NCI-H146 (cell line): ENCODE results near the gene ATG7.
"Not testable (repeated sequence)": the region's sequence is repeated elsewhere in the genome, so short reads cannot be mapped to it uniquely, and the experiment has no call there.

Source experiments
- DNase-seq: peaks from one replicate; lab custom pipeline; 2025; lab: John Stamatoyannopoulos, UW

Gene ATG7

DNA sequence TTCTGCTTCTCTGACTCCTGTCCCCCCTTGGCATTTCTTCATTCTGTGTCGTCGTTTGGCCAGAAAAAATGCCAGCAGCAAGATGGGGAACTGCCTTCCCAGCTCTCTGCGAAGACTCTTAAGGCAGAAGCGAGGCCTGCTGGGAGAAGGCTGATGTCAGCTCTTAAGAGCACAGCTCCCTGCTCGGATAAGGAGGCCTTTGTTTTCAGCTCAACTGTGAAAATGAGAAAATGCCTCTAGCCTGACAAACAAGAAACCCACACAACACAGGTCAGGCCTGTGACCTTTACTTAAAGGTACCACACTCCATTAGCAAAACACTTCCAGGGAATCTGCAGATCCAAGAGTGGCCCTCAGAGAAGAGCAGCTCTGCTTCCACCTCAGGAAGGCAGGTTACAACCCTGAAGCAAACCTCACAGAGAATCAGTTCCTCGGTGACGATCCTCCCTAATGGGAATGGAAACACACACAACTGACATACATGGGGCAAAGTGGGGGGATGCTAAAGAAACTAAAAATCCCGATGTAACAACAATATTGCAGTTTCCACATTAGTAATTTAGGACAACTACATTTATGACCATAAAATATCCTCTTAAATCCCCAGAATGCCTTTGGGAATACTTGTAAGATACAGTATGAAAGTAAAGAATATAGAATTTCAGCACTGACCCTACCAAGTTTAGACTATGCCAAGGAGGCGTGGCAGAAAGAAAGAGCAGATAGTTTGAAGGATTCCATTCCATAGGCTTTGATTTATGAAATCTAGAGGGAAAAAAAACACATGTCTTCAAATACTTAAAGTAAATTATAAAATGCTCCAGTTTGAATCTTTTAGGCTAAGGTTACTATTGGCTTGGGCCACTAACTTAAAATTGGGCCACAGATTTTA is 319.4 kb downstream of the ATG7 start:
- no peak for DNase-seq

DNA sequence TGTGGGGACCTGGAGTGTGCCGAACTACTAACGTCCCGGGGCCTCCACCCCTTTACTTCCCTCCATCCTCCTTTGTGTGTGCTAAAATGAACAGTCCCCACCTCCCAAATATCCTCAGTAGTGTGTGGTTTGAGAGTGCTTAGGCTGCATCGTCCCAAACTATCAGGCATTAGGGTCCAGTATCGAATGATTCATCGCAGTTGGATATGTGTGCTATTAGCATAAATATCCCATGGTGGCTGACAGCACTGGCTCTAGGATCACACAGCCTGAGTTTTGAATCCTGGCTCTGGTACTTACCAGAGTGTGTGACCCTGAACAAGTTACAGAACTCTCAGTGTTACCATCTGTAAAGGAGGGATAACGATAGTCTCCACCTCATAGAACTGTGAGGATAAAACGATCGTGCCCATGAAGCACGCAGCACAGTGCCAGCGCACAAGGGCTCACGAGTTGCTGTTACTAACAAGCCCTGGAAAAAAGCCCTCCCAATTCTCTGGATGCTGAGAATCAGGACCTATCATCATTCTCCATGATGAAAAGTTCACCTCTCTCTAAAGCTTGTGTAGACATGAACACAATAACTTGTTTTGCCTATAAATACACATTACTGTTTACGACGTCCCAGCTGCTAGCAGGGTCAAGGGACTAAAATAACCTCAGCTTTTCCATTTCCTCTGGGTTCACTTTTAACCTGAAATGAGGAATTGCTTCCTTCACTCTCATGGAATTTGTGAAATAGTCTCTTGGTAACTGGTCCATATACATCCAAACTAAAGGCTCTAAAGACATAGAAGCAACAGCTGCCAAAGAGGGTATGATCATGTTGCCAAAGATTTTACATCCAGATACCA is 320.5 kb downstream of the ATG7 start:
- DNase-seq = no peak

DNA sequence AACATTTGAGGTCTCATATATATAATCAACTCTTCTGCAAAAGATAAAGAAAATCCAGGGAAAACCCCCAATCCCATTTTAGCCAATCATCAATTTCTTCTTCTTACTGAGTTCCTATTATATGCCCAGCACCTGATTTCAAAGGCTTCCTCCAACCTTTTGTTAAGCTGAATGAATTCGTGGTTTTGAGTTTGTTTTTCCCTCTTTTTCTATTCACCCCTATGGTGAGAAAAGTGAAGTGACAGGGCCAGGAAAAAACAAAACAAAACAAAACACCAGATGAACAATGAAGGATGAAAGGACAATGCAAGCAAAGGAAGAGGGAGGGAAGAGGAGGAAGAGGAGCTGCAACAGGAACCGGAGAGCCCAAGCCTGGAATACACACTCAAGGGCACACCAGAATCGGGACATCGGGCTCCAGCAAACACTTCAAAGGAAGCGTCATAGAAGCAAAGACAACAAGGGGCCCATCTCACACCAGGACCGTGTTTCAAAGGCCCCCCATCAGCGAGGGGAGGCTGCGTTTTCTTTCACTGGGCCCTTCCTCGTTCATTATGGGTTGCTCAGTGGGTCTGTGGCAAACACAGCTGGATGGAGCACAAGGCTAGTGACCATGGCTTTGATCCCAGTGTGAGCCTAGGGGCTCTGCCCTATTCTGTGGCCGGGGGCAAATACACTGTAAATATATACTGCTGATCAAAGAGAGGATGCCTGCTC is 321.3 kb downstream of the ATG7 start:
- no peak for DNase-seq

DNA sequence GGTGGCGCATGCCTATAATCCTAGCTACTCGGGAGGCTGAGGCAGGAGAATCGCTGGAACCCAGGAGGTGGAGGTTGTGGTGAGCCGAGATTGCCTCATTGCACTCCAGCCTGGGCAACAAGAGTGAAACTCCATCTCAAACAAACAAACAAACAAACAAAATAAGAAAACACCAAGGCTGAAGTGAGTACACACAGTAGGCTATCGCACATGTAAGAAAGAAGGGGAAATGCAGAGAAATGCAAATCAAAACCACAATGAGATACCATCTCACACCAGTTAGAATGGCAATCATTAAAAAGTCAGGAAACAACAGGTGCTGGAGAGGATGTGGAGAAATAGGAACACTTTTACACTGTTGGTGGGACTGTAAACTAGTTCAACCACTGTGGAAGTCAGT is 322.8 kb downstream of the ATG7 start:
- DNase-seq = not testable (repeated sequence)

DNA sequence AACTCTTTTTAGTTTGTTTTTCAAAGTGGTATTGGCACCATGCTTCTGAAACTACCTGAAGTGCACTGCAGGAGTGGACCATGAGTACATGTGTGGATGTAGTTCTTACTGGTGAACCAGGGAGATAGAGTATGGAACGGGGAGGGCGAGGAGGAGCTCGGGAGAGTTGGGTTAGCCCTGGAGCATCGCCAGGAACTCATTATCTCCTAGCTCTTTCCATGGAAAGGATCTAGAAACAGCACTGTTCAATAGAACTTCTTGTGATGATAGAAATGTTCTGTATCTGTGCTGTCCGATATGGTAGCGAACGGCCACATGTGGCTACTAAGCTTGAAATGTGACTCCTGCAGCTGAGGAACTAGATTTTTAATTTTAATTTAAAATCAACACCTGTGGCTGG is 324.2 kb downstream of the ATG7 start:
- no peak for DNase-seq

DNA sequence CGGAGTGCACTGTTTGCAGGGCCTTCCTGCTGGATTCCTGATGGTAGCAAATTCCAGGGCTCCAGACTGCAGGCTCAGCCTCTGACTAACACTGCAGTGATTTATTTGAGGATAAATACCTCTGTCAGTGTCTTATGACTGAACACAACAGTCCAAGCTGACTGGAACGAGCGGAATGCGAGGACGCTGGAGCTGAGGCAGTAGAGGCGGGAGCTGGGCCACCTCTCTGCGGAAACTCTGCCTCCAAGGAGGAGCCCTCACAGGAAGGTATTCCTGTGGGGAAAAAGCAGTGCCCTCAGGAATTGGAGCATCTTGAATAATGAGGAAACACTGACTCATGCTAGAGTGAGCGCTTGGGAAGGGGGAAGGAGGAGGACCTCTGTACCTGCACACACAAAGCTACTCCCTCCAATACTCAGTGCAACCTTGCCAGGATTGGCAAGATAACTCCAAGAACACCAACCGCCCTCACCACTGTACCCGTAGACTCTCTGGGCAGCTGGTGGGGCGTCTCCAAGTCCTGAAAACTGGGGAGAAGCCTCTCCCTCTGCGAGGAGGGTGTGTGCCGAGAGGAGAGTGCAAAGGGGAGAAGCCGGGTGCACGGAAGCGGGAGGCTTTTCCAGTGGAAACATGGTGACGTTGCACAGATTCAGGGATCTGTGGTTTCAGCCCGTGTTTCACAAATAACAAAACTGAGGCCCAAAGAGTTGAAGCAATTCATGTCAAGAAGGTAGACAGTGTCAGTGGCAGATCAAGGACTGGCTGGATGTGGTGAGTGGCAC is 328.5 kb downstream of the ATG7 start:
- no peak for DNase-seq

DNA sequence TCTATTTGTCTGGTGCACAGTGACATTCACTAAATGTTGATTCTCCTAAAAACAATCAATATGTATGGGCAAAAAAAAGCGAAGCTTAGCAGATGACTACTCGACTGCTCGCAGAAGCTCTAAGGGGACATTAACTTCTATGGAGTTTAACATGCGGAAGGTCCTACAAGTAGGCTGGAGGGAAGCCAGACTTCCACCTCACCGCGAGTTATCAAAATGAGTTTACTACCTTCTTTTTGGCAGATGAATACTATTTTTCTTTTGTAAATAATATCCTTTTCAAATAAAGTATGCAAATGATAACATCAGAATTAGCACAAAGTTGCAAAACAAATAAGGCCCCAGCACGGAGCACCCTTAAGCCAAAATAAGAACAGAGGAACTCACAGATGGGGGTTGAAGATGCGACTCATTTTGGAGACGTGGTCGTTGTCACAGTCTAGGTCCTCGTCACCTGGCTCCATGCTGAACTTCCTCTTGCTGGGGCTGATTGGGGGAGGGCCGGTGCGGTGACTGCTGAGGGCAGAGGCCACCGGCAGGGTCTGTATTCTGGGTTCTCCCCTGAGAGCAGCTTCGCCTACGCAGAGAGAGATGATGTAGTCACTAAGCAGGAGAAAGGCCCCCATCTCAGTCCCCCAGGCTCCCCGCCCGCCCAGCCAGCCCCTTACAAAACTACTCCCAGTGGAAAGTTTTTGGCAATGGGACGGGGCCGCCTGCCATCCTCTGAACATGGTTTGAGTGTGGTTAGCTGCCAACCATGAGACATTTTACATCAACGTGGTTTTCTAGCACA is 329.4 kb downstream of the ATG7 start:
- no peak for DNase-seq

DNA sequence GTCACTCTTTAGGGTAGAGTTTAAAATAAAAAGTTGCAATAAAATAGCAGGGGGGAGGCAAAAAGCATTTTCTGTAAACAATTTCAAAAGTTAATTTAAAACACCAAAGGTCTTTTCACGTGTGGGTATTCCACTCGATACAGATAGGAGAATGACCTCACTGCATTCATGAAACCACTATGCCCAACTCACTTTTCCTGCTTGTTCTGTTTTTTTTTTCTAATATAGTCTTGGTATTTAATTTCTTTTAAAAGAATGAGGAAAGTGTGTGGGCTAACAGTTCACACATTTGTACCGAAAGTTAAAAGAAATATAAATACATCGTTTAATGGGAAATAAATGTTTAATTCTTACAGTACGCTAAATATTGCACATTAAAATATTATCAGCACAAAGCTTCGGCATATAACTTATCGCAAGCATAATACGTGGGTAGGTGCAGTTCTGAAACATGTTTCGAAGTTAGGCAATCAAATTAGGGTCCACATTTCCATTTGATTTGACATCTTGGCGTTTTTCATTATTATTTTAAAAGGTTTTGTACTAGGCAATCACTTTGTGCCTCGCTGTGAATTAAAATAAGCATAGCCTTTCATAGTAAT is 330.1 kb downstream of the ATG7 start:
- DNase-seq = no peak

DNA sequence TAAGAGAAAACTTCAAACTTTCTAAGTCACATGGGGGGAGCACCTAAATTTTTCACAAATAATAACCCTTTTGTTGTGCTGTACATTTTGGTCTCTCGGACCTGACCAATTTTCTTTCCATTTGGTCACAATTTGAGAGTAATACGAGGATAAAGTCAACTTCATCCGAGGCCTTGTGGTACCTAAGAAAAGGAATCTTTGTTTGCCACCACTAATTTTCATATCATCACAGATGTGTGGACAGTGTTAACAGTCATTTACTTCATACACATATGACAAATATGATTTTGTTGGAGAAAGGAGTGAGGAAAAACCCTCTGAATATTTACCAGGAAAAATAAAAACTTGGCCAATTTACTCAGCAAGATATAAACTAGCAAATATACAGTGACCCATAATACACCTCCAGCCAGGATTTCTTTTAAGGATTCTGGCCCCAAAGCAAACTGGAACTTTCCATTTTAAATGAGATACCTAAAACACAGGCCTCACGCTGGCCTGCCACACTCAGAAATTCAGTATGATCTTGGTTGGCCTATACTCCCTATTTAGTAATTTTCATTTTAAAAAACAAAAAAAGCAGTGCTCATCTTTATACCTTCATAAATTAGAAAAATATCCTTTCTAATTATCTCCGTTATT is 330.8 kb downstream of the ATG7 start:
- no peak for DNase-seq

DNA sequence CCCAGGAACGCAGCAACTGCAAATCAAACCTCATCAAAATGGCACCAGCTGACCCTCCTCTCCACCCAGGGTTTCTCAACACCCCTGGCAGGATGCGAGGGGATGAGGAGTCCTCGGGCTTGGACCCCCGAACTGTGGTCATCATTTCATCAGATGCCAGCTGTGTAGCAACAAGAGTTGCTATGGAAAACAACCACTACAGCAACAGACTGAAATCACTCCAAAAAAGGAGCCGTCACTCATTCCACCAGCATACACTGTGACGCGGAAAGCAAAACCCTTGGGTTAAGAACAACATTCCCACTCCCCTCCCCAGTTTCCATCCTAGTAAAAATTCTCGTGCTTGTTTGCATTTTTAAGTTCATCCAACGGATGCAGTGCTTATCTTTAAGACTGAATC is 331.4 kb downstream of the ATG7 start:
- DNase-seq = no peak

DNA sequence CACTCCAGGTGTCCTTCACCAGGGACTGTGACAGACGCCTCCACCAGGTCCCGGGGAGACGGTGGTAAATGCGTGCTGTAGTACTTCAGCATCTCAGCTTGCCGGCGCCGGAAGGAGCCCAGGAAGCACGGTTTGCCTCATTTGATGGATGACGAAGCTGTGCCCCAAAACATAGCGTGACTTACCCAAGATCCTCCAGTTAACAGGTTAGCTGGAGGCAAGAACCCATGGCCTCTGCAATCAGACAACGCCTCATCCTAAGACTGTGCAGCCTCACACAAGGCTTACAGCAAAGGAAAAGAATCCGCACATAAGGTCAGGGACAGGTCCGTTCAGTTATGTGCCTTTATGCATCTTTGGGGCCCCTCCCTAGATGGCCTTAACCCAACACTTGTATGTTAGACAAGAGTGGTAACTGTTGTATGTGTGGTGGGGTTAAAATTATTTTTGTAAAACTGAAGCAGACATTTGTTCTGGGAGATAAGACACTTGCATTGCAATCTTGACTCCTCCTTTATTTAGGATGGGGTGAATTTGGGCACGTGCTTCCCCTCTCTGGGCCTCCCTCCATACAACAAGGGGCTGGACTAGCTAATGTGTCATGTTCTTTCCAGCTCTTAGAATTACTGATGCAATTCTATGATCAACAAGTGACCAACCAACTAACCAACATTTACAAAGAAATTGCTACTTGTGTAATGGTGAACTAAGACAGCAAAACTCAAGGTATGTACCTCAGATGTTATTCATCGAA is 332.1 kb downstream of the ATG7 start:
- no peak for DNase-seq

DNA sequence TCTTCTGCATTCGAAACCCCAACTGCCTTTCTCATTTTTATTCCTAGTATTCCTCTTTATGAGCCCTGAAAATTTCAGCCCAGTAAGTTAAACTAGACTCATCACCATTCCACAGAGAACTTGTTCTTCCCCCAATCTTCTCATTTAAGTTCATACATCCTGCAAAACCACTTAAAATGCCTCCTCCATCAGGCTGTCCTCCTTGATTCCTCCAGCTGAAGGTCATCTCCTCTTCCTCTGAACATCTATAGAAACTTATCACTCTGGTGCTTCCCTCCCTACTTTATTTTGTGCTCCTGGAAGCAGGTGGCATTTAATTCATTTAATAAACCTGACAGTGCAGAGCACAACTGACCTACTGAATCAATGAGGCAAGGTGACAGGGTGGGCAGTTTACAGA is 333.2 kb downstream of the ATG7 start:
- no peak for DNase-seq

DNA sequence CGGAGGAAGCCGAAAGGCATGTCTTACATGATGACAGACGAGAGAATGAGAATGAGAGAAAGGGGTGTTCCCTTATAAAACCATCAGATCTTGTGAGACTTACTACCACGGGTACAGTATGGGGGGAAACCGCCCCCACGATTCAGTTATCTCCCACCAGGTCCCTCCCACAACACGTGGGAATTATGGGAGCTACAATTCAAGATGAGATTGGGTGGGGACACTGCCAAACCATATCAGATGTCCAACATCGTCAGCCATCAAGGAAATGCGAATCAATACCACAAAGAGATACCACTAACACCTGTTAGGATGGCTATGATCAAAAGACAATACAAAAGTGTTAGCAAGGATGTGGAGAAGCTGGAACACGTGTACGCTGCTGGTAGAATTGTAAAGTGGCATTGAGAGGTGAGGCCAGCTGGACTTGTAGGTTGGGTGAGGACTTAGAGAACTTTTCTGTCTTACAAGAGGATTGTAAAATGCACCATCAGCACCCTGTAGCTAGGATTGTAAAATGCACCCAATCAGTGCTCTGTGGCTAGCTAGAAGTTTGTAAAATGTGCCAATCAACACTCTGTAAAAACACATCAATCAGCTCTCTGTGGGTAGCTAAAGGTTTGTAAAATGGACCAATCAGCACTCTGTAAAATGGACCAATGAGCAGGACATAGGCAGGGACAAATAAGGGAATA is 334.0 kb downstream of the ATG7 start:
- DNase-seq = no peak

DNA sequence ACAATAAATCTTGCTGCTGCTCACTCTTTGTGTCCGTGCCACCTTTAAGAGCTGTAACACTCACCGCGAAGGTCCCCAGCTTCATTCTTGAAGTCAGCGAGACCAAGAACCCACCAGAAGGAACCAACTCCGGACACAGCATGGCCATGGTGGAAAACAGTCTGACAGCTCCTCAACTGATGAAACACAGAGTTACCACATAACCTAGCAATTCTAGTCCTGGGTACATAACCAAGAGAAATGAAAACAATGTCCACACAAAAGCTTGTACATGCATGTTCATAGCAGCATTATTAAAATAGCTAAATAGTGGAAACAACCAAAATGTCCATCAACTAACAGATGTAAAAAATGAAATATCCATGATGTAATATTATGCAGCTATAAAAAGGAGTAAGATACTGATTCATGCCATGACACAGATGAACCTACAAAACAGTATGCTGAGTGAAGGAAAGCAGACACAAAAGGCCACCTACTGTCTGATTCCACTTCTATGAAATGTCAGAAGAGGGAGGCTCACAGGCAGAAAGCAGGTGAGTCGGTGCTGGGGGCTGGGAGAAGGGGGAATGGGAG is 334.8 kb downstream of the ATG7 start:
- no peak for DNase-seq
